HG02884 (cell line): ENCODE results near the gene COMT.

Source experiments
- ATAC-seq: cut with Tn5 transposase; IDR thresholded peaks from one replicate; pipeline ENCODE4 v1.9.1; 2021; ENCODE audit warnings: mild to moderate bottlenecking, moderate library complexity; ENCODE audit not compliant: unreplicated experiment

The COMT gene

DNA sequence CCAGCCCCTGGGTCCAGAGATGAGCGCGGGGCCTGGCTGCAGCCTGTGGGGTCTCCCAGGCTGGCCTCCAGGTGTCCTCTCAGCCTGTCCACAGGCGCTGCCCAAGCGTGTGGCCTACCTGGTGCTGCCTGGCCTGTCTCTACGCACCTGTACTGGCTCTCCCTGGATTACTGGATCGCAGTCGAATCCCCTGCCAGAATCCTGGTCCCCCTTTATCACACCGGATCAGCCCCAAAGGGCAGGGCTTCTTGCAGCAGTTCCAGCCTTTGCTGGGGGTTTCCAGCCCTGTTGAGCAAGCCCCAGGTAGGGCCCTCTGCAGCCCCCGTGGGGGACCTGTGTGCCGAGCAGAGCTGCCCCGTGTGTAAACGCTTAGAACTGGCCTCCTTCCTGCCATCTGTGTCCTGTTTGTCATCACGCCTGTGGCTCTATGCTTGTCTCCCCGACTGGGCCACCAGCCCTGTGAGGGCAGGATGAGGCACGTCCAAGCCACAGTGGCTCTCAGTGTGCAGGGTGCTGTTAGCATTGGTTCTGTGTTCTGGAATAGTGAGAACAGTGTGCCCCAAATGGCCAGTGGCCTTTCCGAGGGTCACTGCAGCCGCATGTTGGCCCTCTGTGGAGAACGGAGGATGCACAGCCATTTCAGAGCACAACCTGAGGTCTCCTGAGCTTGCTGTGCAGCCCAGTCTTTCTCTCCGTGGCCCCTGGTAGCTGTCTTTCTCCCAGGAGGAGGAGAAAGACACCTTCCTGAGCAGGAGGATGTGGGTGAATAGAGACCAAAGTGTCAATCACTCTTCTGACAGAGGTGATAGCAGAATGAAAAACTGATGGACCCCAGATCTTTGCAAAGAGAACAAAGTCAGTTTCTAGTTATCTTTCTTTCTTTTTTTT is 13.9 kb downstream of the COMT start:
- ATAC-seq, result no peak

DNA sequence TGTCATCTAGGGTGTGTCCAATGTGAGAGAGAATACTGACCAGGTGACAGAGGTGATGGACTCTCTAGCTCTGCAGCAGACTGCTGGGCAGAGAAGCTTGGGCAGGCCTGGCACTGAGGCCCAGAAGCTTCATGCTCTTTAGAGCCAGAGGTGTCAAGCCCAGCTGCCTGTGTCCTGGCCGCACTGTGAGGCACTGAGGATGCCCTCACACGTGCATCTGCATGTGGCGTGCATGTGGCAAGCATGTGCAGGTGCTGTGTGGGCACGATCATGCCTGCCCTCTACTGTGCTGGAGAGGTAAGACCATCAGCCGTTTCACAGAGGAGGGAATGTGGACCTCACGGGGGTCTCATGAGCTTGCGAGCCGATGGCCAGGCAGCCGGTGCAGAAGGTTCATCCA is 15.9 kb downstream of the COMT start:
- no peak for ATAC-seq

DNA sequence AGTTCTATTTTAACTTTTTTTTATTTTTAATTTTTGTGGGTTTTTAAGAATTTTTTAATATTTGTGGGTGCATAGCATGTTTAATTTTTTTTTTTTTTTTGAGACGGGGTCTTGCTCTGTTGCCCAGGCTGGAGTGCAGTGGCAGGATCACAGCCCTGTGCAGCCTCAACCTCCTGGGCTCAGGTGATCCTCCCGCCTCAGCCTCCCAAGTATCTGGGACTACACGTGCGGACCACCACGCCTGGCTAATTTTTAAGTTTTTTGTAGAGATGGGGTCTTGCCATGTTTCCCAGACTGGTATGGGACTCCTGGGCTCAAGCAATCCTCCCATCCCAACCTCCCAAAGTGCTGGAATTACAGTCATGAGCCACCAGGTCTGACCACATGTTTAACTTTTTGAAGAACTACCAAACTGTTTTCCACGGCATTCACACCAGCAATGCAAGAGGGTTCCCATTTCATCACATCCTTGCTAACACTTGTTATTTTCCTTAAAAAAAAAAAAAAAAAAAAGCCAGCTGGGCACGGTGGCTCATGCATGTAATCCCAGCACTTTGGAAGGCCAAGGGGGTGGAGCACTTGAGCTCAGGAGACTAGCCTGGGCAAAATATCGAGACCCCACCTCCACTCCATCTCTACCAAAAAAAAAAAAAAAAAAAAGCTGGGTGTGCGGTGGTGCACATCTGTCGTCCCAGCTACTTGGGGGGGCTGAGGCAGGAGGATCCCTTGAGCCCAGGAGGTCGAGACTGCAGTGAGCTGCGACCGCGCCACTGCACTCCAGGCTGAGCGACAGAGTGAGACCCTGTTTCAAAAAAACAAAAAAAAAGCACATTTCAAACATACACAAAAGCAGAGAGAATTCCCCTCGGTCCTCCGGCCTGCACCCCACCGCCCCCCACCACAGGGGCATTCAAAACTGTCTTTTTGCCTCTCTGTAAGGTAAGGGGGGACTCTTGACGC is 16.8 kb downstream of the COMT start:
- ATAC-seq, result no peak

DNA sequence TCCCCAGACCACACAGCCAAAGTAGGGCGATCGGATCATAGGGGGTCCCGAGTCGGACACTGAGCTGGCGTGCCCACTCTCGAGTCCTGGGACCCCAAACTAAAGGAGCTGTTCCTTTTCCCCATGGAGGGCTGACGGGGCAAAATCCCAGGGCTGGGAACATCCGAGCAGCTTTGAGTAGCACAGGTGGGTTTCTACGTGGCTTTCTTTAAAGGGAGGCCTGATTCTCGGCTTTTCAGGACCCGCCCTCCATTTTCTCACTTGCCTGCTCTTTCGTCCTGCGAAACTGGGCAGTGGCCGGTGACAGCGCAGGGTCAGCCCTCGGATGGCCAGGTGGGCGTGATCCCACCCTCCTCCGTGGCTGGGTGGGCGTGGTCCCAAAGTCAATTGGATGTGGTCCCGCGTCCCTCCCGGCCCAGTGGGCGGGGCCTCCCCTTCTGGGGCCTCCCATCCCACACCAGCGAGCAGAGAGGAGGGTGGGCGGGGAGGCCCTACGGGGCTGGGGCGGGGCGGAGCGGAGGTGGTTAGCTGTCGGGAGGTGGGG is 17.5 kb downstream of the COMT start:
- ATAC-seq, result no peak

DNA sequence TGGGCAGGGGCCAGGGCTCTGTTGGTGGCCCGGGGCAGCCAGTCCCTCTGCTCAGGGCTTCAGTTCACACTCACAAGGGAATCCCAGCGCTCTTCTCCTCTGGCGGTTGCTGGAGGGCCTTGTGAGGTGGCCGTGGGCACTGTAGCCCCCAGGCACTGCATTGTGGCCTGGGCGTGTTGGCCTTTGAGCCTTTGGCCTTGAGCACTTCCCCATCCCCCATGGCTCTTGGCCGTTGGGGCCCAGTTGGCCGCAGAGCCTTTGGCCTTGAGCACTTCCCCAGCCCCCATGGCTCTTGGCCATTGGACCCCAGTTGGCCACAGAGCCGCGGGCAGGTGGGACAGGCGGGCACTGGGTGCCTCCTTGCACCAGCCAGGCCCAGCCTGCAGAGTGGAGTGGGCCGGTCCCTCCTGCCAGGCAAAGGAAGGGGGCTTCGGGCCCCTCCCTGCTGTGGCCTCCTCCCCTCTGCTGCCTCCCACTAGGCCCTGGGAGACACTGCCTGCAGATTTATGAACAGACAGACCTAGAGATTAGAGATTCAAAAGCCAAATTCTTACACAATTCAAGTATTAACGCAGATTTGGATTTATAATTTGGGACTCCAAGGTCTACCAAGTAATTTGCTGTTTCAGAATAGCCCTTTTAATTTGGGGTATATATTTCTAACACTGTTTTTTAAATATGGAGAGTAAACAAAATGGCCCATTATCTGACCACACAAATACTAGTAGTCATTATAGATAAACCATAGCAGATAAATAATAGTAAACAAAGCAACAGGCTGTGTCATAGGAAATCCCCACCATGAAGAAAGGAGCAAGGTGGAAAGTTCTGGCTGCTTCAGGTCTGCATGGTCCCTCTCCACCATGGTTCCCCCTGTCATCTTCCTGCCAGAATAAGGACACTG is 18.3 kb downstream of the COMT start:
- no peak for ATAC-seq

DNA sequence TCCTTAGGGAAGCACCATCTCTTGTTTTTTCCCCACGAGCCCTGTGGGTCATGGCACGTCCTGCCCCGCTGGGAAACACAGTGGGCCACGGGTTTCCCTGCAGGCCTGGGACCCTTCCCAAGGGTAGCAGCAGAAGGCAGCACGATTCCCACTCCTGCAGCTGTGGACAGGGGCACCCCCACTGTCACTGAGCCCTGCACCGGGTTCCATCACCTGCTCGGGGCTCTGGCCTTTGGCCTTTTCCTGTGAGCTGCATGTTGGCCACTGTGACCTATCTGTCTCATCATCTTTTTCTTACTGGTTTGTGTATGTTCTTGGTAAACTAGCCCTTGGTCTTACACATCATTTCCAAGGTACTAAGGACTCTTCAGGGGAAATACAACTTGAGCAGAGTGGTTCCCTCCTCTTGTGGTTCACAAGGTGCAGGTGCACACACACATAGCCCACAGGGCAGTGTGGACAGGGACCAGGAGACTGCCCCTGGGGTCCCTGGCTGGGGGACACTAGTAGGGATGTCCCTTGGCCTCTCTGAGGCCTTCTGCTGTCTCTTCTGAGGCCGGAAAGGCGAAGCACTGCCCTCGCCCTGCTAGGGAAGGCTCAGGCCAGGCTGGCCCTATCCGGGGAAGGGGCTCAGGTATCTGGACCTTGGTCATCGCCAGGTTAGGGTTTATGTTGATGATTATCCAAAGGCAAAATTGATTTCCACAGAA is 19.1 kb downstream of the COMT start:
- no peak for ATAC-seq

DNA sequence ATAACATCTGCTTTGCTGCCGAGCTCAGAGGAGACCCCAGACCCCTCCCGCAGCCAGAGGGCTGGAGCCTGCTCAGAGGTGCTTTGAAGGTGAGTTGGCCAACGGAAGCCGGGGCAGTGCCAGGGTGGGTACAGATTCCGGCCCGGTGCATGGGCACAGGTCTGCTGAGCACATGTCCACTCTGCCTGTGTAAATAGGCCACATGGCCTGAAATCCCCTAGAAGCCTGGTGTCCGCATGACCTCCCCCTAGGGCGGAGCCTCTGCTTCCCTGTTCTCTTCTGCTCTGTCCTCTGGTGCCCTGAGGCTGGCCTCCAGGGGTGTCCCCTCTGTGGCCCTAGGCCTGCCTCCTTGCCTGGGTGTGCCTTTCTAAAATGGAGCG is 19.6 kb downstream of the COMT start:
- ATAC-seq, result no peak

DNA sequence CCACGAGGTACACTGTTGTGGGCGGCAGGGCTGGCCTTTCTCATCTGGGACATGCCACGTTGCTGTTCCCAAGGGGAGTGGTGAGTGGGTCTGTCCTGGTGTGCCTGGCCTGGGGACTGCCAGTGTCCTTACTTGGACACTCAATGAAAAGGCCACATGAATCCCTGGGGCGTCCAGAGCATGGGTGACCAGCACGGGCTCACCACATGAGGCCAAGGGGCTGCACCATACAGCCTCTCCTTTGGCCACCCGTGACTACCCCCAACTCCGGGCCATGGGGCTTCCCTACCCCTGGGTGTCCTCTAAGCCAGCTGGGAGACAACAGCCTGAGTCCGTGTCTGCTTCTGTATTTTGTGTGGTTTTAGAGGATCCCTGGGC is 20.3 kb downstream of the COMT start:
- no peak for ATAC-seq

DNA sequence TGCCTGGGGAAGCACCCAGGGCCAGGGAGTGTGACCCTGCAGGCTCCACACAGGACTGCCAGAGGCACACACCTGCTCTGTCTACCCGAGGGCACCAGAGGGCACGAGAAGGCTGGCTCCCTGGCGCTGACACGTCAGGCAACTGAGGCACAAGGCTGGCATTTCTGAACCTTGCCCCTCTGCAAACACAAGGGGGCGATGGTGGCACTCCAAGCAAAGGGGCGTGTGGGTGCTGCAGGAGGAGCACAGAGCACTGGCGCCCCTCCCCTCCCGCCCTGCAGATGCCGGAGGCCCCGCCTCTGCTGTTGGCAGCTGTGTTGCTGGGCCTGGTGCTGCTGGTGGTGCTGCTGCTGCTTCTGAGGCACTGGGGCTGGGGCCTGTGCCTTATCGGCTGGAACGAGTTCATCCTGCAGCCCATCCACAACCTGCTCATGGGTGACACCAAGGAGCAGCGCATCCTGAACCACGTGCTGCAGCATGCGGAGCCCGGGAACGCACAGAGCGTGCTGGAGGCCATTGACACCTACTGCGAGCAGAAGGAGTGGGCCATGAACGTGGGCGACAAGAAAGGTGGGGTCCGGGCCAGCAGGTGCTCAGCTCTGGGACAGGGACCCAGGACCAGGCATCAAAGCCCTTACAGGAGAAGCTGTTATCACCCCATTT is 20.8 kb downstream of the COMT start:
- ATAC-seq, result no peak

DNA sequence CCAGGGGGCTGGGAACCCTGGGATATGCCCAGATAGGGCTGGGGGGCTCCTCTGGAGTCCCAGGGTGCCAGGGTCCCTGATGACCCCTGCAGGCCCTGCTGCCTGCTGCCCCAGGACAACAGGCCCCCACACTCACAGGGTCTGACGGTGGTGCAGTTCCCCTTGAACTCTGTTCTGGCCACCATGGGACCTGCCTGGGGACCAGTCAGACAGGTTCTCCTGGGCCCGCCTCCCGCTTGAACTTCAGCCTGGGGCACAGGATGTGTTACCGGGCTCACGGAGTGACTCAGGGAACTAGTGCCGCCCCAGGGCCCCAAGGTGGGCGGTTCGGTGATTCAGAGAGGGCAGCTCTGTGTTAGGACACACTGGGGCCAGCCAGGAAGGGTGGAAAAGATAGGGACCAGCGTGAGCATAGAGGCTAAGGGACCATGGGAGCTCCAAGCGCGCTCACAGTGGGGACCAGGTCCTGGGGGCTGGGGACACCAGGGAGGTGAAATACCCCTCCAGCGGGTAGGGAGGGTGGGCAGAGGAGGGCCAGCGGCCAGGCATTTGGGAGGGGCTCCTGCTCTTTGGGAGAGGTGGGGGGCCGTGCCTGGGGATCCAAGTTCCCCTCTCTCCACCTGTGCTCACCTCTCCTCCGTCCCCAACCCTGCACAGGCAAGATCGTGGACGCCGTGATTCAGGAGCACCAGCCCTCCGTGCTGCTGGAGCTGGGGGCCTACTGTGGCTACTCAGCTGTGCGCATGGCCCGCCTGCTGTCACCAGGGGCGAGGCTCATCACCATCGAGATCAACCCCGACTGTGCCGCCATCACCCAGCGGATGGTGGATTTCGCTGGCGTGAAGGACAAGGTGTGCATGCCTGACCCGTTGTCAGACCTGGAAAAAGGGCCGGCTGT is 21.6 kb downstream of the COMT start:
- ATAC-seq, result no peak

DNA sequence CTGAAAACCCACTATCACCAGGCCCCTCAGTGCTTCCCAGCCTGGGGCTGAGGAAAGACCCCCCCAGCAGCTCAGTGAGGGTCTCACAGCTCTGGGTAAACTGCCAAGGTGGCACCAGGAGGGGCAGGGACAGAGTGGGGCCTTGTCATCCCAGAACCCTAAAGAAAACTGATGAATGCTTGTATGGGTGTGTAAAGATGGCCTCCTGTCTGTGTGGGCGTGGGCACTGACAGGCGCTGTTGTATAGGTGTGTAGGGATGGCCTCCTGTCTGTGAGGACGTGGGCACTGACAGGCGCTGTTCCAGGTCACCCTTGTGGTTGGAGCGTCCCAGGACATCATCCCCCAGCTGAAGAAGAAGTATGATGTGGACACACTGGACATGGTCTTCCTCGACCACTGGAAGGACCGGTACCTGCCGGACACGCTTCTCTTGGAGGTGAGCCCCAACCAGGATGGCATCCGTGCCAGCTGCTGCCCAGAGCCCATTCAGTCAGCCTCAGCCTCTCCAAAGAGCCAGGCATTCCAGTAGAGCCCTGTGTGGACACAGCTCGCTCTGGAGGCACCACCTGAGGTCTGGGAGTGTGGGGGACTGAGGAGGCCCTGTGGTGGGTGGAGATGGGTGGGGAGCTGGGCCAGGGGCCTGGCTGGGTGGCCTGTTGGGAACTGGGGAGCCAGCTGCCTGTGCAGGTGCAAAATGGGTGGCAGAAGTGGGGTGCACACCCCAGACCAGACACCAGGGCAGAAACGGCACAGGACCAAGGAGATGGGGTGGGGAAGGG is 22.5 kb downstream of the COMT start:
- ATAC-seq, result no peak

DNA sequence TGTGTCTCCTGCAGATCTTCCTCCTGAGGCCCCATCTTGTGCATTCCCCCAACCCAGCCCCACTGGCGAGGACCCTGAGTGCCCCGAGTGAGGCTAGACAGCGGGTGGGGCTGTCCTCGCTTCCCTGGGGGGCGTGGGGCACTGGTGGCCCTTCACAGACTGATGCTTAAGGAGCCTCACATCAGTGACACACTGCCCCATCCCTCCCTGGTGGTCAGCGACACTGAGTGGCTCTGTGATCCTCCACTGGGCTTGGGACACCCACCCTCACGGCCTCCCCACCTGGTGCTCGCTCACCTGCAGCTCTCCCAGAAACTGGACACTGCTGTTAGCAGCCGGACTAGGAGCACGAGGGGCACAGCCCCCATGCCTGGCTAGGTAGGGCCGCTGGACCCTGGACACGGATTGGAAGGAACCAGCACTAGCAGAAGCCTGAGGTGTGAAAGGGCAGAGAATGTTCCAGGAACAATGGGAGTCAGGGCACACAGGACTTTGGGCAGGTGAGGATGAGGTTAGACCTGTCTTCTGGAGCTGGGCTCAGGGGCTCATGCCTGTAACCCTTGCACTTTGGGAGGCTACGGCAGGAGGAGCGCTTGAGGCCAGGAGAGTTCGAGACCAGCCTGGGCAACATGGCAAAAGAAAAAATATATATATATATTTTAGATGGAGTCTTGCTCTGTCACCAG is 23.3 kb downstream of the COMT start:
- ATAC-seq, result no peak

DNA sequence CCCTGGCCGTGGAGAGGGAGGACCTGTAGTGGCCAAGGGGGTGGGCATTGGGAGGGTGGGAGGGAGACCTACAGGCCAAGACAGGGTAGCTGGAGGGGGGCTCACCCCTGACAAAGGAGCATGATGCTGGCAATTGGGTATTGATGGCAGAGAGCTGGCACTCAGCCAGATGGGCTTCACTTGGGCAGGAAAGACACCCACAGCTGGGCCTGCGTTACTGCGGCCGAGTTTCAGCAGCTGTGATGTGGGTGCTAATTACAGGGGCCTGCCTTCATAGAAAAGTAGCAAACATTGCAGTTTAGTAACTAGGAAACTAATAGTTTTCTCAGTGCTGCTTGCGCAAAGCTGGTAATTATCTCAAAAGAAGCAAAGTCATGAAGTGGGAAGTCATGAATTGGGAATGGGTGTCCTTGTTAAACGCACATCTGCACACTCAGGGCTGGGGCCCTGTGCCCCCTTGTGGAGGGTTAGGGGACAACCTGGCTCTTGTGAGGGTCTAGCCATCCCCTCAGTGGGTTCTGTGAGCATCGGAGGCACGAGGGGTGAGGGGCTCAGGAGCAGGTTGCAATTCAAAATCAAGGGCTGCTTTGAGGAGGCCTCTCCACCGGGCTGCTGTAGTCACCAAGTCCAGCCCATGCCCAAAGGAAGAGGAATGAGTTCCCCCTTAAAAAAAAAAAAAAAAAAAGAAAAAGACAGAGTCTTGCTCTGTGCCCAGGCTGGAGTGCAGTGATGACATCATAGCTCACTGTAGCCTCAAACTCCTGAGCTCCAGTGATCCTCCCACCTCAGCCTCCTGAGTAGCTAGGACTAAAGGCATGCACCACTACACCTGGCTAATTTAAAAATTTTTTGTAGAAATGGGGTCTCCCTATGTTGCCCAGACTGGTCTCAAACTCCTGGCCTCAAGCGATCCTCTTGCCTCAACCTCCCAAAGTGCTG is 24.5 kb downstream of the COMT start:
- ATAC-seq, result no peak

DNA sequence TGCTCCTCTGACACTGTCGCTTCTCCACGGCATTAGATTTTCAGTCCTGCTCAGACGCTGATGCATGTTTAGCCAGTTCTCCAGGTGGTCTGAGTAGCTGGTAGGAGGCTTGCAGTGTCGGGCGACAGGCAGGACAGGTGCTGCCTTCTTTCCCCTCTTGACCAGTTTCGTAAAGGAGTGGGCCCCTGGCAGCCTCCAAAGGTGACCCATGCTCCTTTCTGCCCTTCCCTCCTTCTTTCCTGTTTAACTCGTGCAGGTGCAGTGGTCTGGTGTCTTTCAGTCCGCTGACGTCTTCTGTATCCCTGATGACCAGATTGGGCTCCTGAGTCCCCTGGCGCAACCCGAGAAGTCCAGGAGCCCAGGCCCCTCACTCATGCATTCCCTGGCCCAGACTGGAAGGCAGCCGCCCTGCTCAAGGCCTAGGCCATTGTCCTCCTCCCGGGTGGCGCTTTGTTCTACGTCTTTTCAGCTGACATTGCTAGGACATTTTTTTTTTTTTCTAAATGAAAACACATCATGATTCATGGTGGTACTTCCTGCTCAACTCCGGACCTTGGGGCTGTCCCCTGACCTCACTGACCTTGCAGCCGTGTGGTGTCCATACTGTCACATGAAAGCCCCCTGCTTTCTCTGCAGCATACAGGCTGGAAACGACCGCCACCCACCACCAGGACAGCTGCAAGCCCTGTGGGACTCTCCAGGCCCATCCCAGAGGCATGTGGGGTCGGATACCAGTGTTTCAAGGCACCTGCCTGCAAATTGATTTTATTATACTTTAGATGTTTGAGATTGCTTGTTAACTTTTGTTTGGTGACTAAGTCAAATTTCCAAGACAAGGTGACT is 25.6 kb downstream of the COMT start:
- ATAC-seq, result no peak

DNA sequence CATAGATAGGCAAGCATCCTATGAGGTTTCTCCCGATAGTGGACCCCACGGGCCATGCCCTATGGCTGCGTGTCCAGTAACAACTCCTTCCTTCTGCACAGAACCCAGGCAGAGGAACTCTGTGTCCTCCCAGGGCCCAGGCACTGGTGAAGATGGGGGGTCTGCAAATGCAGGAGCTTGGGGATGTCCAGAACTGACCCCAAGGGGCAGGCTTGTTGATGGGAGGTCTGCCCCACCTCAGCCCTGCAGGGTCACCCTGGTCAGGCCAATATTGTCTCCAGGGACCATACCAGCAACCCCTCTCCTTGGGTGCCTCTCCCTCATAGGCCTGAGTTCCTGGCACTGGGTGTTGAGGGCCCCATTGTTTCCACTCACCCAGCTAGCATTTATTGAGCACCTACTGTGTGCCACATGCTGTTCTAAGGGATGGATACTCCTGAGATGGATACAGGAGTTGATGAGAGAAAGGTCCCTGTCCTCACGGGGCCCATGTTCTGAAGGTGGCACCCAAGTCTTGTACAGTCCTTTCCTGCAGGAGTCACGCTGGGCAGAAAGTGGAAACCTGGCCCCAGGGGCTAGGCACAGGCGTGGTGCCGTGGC is 26.4 kb downstream of the COMT start:
- ATAC-seq, result no peak
